Measurements from ENCODE around the gene CFAP299.

DNA sequence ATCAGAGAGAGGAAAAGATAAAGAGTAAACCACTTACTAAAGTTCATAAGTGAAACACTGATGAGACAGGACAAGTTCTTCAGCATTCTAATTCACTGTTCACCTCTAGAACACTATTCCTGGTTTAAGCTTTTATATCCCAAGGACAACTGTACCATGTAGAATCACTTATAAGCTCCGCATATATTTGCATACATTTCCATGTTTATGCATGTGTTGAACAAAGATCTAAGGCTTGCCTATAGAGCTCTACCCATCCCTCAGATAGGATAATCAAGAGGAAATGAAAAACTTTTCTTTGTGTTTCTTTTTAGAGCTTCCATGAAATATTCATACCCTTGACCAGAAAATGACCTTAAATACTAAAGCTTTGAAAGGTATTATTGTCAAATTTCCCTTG, 538.0 kb downstream of the CFAP299 start:
- TF ChIP-seq, protein P1, sequence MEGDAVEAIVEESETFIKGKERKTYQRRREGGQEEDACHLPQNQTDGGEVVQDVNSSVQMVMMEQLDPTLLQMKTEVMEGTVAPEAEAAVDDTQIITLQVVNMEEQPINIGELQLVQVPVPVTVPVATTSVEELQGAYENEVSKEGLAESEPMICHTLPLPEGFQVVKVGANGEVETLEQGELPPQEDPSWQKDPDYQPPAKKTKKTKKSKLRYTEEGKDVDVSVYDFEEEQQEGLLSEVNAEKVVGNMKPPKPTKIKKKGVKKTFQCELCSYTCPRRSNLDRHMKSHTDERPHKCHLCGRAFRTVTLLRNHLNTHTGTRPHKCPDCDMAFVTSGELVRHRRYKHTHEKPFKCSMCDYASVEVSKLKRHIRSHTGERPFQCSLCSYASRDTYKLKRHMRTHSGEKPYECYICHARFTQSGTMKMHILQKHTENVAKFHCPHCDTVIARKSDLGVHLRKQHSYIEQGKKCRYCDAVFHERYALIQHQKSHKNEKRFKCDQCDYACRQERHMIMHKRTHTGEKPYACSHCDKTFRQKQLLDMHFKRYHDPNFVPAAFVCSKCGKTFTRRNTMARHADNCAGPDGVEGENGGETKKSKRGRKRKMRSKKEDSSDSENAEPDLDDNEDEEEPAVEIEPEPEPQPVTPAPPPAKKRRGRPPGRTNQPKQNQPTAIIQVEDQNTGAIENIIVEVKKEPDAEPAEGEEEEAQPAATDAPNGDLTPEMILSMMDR (IDR thresholded peaks at IDR 0.05) = no peak
- TF ChIP-seq EP300 (IDR thresholded peaks at IDR 0.05) (no peak), POLR2A (IDR thresholded peaks at IDR 0.05) (no peak)

All from gastroesophageal sphincter (tissue), 3 donors.